NCI-H2171 (cell line): ENCODE results near the gene AMPD1.

Experiments used
- DNase-seq: peaks from one replicate; lab custom pipeline; 2025; lab: John Stamatoyannopoulos, UW

The AMPD1 gene

DNA sequence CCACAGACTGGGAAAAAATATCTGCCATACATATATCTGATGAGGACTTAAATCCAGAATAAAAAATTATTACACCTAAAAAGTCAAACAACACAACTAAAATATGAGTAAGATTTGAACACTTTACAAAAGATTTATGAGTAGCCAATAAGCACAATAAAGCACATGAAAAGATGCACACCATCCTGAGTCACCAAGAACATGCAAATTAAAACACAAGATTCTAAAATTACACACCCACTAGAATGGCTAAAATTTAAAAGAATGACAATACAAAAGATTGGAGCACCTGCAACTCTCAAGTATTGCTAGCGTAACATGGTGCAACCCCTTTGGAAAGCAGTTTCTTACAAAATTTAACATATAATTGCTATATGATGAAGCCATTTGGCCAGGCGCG is 56.4 kb downstream of the AMPD1 start:
- DNase-seq: no peak

DNA sequence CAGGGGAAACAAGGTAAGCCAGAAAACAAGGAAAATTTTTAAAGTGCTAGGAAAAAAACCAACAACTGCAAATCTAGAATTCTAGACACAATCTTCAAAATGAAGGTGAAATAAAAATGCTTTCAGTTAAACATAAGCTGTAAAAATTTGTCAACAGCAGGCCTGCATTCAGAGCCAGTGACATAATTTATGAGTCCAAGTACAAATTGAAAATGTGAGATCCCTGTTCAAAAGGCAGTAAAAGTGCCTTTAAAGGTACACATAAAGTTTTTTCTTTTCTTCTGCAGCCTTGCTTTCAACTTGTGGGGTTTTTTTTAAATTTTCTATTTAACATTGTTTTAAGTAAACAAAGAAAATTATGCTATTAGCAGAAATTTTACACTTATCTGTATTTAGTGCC is 62.9 kb downstream of the AMPD1 start:
- DNase-seq: no peak

DNA sequence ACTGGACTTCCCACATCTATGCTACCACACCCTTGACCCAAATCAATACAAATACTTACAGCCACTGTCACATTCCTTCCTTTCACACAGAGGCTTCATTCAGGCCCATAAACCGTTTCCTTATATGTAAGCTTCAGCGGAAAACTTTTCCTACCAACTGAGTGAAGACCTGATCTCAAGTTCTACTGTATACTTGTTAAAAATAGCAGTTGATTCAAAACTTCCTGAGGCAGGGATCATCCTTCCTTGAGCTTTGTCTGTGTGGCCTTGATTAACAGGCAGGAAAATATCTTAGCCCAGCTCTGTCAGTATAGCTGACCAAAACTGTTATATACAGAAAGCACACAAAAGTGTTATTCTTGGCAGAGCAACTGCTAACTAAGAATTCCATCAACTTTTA is 68.2 kb downstream of the AMPD1 start:
- no peak for DNase-seq

DNA sequence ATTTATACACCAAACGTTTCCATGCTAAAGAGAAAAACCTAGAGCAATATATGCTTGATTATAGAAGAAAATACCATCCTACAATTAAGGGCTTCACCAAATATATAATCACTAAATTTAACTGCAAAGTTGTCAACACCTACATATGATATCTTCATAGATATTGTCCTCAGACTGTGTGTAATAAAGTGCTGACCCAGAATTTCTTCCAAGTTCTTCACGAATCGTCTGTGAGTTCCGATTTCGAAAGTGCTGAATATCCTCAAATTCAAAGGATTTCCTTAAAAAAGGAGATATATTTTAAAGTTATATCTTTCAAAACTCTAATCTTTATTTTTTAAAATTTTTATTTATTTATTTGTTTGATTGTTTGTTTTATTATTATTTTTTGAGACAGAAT is 72.0 kb downstream of the AMPD1 start:
- DNase-seq: no peak
